Measurements from ENCODE around the gene CDON.

CDON gene, protein sequence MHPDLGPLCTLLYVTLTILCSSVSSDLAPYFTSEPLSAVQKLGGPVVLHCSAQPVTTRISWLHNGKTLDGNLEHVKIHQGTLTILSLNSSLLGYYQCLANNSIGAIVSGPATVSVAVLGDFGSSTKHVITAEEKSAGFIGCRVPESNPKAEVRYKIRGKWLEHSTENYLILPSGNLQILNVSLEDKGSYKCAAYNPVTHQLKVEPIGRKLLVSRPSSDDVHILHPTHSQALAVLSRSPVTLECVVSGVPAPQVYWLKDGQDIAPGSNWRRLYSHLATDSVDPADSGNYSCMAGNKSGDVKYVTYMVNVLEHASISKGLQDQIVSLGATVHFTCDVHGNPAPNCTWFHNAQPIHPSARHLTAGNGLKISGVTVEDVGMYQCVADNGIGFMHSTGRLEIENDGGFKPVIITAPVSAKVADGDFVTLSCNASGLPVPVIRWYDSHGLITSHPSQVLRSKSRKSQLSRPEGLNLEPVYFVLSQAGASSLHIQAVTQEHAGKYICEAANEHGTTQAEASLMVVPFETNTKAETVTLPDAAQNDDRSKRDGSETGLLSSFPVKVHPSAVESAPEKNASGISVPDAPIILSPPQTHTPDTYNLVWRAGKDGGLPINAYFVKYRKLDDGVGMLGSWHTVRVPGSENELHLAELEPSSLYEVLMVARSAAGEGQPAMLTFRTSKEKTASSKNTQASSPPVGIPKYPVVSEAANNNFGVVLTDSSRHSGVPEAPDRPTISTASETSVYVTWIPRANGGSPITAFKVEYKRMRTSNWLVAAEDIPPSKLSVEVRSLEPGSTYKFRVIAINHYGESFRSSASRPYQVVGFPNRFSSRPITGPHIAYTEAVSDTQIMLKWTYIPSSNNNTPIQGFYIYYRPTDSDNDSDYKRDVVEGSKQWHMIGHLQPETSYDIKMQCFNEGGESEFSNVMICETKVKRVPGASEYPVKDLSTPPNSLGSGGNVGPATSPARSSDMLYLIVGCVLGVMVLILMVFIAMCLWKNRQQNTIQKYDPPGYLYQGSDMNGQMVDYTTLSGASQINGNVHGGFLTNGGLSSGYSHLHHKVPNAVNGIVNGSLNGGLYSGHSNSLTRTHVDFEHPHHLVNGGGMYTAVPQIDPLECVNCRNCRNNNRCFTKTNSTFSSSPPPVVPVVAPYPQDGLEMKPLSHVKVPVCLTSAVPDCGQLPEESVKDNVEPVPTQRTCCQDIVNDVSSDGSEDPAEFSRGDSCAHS (N-terminal part only)

DNA sequence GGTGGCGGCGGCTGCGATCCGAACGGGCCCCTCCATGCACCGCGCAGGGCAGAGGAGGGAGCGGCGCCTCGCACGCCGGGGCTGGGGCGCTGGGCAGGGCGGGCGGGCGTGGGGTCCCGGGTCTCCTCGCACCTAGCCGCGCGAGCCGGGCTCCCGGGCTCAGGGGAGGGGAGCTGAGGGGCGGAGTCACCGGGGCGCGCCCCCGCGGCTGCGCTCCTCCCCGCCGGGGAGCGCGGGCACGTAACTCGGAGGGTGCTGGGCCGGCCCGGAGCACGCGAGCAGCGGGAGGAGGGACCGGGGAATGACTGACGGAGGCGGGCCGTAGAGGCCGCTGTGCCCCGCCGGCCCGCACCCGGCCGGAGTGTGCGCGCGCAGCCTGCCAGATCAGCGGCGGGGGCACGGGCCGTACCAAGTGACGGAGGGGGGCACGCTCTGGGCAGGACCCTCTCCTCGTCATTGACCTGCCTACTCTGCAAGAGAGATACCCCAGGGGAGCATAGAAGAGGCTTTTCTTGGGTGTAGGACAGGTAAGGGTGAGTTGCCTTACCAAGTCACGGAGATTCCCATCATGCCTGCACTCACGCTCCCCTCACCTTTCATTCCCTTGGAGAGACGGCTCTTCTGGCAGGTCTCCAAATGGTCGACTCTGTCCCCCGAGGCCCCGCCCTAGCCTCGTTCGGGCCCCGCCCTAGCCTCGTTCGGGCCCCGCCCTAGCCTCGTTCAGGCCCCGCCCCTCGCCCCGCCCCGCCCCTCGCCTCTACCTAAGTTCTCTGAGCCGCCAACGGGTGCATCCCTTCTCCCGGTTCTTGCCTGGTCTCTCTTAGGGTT, at the start of gene CDON:
Gene CDON (minus strand): TSS at position 188 of the 828 bp plus-strand sequence. CDS start 39,390 bp downstream, outside the sequence.
- DNase-seq (ENCODE audit: insufficient read length, low spot score) = peak; percentile 89
- peak; percentile 79 for FAIRE-seq
- TF ChIP-seq POLR2A (IDR thresholded peaks at IDR 0.05; ENCODE audit: low read depth, low read length) = no peak

DNA sequence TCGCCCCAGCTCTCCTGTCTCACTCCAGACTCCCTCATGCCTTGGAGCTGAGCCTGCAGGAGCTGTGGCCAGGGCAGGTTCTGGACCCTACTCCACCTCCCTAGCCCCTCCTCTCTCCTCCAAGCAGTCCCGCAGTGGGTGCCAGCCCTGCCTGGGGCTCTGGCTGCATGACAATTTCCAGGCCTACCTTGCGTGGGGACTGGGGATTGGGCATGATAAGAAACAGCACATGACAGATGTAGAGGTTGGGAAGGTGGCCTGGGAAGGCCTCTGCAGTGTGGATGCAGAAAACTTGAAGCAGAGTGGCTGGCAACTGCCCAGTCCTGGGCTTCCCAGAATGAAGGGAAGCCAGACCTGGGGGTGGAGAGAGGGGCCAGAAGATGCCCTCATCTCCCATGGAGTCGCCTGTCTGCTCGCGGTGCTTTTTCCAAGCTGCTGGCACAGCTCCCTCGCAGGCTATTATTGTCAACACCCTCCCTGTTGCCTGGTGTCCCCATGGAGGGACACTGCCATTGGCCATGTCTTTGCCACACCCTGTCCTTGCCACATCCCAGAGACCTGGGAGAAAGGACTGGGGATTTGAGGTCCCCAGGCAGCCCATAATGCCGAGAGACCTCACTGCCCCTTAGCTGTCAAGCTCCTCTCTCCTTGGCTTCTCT, 48.9 kb upstream of the CDON start:
- DNase-seq (ENCODE audit: insufficient read length, low spot score) (no peak), FAIRE-seq (no peak)
- TF ChIP-seq POLR2A (IDR thresholded peaks at IDR 0.05; ENCODE audit: low read depth, low read length) = no peak

DNA sequence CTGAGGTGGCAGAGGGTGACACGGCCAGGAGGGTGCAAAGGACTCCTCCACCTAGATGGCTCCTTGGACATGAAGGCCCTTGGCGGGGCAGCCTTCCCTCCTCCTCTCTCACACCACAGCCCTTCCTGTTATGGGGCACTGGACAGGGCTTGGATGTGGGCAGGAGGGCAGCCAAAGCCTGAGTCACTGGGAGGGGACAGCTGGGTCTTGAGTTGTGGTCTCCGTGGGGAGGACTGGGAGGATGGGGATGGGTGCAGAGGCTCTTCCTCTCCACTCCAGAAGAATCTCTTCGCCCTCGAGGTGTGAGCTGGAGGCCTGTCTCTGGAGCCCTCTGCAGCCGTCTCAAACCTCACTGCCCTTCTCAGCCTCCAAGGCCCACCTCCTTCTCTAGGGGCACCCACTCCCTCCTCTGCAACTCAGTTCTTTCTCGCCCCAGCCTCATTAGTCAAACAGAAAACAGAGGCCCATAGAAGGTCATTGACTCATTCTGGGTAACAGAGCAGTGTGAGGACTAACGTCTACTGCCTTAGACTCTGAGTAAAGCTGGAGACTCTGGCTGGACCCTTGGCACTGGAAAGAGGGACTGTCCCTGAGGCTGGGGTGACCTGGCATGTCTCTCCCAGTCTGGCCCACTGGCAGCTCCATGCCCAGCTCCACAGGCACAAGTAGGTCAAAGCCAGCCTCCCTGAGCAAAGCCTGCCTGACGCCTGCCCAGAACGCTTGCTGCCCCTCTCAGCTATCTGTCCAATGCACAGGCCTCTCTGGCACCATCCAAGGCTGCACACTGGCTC, 47.5 kb upstream of the CDON start:
- TF ChIP-seq POLR2A (IDR thresholded peaks at IDR 0.05; ENCODE audit: low read depth, low read length) = no peak
- no peak for FAIRE-seq
- peak; percentile 31 for DNase-seq (ENCODE audit: insufficient read length, low spot score)

DNA sequence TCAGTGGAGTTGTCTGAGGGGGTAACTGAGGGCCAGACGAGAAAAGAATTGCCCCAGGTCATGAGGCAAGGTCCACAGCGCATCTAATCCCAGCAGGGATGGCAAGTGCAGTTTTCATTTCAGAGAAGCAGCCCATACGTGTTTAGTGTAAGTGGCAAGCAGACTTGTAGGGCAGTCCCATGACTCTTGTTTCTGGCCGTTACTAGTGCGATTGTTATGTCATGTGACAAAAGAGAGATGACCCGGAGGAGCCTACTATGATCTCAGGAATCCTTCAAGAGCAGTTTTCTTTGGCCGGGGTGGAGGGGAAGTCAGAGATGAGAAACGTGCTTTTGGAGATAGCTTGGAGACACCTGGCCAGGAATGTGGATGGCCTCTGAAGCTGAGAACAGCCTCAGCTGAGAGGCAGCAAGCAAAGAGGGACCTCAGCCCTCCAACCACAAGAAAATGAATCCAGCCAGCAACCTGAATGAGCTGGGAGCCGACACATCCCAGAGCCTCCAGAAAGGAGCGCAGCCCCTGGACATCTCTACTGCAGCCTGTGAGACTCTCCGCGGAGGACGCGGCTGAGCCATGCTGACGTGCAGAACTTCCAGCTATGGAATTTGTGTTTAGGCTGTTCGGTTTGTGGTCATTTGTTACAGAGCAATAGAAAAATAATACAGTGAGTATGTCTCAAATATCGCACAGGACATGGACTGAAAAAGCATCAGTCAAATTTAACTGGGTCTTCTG, 44.1 kb upstream of the CDON start:
- DNase-seq (ENCODE audit: insufficient read length, low spot score) = no peak
- no peak for FAIRE-seq

DNA sequence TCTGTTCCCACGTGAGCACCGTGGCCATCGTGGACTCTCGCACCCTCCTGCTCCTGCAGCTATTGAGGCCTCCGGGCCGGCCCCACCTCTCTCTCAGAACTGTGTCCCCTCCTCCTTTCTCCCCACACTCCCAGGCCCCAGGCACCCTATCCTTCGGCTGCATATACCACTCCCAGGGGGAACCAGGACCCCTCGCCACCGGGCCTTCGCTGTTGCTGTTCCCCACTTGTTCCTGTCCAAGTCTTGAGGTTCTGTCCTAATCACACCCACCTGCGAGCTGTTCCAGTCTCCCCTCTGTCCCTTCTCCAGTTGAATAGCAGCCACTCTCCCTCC, 43.0 kb upstream of the CDON start:
- FAIRE-seq (no peak), DNase-seq (ENCODE audit: insufficient read length, low spot score) (no peak)
- TF ChIP-seq POLR2A (IDR thresholded peaks at IDR 0.05; ENCODE audit: low read depth, low read length) = no peak

More for the DNA sequence above, 44.1 kb upstream of the CDON start:
- no peak for TF ChIP-seq POLR2A (IDR thresholded peaks at IDR 0.05; ENCODE audit: low read depth, low read length)

DNA sequence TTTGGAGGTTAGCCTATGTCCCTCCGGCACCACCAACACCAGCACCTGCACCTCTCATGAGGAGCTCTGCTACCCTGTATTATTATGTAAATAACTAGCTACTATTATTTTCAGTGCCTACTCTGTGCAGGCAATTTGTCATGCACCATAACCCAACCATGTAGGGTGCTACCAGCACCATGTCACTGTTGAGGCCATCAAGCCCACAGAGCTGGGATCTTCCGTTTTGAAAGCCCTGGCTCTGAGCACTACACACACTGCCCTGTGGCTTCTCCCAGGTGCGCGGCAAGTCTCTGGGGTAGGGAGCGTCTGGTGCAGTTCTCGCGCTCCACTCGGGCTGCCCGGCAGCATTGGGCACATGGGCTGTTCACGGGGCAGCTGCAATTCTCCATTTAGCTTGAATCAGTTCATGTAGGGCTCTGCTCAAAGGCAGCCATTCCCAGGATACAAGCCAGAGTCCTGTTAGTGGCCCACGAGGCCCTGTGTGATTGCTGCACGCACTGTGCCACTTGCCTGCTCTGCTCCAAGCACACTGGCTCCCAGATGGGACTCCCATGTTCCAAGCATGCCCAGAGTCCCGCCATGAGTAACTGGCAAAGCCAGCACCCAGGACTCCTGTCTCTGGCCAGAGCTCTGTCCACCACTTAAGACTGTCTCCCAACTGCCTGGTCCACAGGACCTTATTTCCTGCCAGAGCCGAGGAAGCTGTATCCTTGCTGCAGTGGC, 42.5 kb upstream of the CDON start:
- TF ChIP-seq POLR2A (IDR thresholded peaks at IDR 0.05; ENCODE audit: low read depth, low read length) = no peak
- DNase-seq (ENCODE audit: insufficient read length, low spot score) = no peak
- no peak for FAIRE-seq

DNA sequence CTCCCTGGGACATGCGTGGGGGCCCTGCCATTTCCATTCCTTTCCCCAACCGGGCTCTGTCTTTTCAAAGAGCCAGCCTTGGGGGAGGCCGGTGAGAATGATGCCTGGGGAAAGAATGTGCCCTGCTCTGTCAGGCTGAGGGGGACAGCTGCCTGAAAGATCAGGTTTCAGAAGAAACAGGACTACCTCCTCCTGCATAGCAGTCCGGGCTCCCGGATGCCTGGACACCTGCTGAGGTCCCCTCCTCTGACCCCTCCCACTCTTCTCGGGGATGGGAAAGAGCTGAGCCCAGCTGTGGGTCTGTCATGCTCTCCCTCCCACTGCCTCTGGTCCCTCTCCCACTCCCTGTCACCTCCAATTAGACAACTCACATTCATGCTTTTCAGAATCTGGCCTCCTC, 41.8 kb upstream of the CDON start:
- no peak for FAIRE-seq
- DNase-seq (ENCODE audit: insufficient read length, low spot score) = no peak
- no peak for TF ChIP-seq POLR2A (IDR thresholded peaks at IDR 0.05; ENCODE audit: low read depth, low read length)

DNA sequence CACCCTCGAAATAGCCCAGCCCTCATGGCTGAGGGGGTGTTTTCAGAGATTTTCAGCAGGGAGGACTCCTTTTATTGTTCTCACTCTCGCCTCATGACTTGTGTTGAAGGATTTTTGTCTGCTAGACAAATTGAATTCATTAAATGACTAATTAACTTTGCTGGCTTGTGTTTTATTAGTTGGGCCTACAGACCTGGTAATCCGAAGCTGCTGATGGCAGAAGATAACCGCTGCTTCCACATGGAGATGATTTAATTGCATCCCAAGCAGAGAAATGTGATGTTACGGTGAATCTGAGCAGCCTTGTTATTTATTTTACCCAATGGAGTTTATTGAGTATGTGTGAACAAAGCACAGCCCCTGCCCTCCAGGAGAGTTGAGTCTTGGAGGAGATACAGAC, 40.5 kb upstream of the CDON start:
- FAIRE-seq (no peak), DNase-seq (ENCODE audit: insufficient read length, low spot score) (no peak)
- no peak for TF ChIP-seq POLR2A (IDR thresholded peaks at IDR 0.05; ENCODE audit: low read depth, low read length)

DNA sequence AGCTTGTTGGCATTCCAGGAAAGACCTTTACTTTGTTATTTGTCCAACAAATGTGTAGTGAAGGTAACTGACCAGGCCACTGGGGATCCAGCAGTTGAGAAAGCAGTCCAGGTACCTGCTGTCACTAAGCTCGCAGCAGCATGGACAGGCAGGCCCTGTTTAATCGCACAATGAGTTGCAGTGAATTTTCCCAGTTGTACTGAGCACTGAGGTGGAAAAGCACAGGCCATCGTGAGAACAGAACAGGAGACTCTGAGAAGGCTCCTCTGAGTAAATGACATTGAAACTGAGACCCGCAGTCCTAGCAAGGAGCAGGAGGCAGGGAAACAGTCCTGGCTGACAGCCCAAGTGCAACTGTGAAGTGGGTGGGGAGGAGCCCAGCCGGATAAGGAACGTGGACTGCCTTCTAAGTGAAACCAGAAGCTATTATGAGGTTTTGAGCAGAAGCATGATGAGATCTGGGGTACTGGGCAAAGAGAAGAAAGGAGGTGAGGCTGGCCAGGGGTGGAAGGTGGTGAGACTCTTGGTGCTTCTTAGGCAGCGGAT, 39.8 kb upstream of the CDON start:
- FAIRE-seq = no peak
- DNase-seq (ENCODE audit: insufficient read length, low spot score) = no peak
- no peak for TF ChIP-seq POLR2A (IDR thresholded peaks at IDR 0.05; ENCODE audit: low read depth, low read length)

DNA sequence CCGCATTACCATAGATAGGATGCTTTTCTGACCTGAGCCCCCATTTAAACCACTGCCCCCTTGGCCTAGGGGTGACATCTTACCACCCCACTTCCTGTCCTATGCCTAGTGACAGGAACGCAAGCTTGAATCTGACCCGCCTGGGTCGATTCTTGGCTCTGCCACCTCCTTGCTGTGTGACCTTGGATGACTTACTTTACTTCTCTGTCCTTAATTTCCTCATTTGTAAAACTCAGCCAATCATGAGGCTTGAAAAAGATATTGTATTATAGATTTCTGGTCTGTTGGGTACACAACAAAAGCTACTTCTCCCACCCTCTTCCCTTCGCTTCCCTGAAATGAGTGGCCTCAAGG, 39.2 kb upstream of the CDON start:
- no peak for DNase-seq (ENCODE audit: insufficient read length, low spot score)
- FAIRE-seq = no peak
- TF ChIP-seq POLR2A (IDR thresholded peaks at IDR 0.05; ENCODE audit: low read depth, low read length) = no peak

Data from H54 (cell line).